Measurements from ENCODE around the gene CARS1.

Gene CARS1

GRCh38 chr11:3060436-3061025, 3.3 kb upstream of the CARS1 start:
- no peak for DNase-seq (ENCODE audit: low spot score)

DNA sequence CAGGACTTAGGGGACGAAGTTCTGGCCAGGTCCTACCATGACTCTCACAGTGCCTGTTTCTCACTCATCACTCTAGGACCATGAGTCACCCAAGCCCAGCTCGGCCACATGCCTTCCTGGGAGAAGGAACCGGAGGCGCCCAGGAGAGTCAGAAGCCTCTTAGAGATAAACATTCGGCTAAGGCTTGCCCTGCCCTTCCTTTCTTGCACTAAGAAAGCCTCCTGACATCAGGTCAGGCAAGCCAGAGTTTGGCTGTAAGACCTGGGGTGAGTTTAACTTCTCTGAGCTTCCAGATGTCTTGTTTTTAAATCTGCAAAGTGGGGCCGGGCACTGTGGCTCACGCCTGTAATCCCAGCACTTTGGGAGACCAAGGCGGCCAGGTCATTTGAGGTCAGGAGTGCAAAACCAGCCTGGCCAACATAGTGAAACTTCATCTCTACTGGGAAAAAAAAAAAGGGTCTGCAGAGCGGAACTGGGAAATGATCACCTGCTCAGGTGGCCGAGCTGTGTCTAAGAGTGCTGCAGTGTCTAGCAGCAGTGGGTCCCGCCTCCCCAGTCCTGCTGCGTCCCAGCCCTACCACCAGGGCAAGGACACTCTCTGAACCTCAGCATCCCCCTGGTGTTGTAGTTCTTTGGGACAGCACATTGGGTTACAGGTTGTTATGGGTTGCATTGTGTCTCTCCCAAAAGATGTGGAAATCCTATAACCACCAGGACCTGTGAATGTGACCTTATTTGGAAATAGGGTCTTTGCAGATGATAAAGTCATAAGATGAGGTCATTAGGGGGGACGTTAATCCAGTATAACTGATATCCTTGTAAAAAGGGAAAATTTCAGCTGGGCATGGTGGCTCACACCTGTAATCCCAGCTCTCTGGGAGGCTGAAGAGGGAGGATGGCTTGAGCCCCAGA, 1.8 kb upstream of the CARS1 start:
- DNase-seq (ENCODE audit: low spot score), result peak; percentile 82

- no peak for DNase-seq (ENCODE audit: low spot score)
These were observed 741 bp downstream of the CARS1 start for GRCh38 chr11:3056296-3057068.

DNA sequence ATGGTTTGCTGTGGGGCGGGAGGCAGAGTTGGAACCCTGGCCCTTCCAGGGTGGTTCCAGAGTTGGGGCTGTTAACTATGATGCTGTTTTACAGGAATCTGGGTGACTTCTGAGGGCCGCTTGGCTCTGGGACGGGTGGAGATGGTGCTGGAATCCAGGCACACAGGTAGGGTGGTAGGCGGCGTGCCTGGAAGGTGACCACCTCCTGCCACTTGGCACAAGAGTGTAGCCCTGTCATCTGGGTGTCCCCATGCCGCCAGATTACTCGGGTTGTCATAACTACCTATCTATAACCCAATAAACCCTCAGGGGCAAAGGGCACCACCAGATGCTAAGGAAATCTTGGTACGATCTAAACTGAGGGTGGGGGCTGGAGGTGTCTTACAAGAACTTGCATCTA, 1.3 kb downstream of the CARS1 start:
- DNase-seq (ENCODE audit: low spot score), result no peak

DNA sequence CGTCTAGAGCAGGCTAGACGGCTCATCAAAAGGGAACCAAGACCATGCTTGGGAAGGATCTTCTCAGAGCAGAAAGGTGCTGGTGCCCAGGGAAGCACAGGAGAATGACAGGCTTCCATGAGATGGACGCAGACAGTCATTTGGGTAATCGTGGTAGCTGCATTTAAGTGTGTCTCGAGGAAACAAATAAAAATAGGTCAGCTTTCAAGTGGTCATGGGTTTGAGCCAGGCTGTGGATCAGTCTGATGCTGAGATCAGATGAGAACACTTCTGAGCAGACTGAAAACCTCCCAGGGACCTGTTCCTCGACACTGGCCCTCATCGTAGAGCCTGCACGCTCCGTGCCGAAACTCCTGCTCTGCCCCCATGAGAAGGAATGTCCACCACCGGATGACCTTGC, 4.7 kb downstream of the CARS1 start:
- DNase-seq (ENCODE audit: low spot score), result no peak

- DNase-seq (ENCODE audit: low spot score), result no peak
These were observed 5.1 kb downstream of the CARS1 start for GRCh38 chr11:3052109-3052479.

- no peak for DNase-seq (ENCODE audit: low spot score)
These were observed 5.8 kb downstream of the CARS1 start for GRCh38 chr11:3051196-3052108.

- DNase-seq (ENCODE audit: low spot score), result no peak
These were observed 6.6 kb downstream of the CARS1 start for GRCh38 chr11:3050386-3051195.

DNA sequence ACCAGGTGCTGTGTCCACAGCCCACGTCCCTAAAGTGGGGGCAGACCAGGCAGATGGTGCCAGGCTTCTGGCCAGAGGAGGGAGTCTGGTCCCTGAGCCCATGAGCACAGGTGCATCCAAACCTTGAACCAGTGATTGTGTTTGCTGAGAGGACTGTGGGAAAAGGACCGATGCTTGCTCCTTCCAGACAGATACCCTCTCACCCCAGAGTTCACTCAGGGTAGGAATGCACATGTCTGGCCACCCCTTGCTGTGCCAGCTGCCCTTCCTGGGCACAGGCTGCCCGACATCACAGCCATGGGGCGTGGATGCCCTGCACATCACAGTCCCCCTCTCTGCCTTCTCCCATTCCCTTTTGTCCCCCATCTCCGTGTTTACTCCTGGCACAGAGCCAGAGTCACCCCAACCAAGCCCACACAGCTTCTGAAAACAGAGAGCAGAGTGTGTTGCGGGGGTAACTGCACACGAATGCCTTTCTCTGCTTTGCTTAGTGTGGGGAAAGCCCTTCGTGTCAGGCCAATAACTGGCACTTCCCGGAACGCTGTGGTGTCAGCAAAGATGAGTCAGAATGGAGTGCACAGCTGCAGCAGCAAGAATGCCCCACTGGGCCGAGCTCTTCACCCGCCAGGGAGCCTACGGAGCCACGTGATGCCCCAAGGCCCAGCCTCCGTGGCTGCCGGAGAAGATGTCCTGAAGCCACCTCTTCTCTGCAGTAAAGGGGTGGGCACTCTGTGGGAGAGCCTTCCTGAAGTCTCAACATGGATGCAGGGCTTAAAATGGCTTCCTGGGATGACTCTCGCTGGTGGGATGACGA, 7.6 kb downstream of the CARS1 start:
- peak; percentile 93 for DNase-seq (ENCODE audit: low spot score)

DNA sequence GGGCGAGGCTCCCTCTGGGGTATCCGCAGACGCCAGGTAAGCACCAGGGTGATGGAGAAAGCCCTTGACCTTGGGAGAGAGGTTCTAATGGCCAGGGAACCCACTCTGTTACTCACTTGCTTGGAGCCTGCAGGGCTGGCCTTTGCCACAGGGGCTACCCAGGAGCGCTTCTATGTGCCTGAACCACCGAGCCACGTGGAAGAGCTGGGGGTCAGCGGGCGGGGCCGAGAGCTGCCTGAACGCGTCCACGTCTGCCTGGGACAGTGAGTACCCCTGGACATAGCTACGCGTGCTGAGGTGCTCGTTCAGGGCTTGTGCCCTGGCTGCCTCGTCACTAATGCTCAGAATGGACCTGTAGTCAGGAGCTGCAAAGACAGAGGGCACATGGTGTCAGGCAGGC, 9.6 kb downstream of the CARS1 start:
- DNase-seq (ENCODE audit: low spot score), result no peak

DNA sequence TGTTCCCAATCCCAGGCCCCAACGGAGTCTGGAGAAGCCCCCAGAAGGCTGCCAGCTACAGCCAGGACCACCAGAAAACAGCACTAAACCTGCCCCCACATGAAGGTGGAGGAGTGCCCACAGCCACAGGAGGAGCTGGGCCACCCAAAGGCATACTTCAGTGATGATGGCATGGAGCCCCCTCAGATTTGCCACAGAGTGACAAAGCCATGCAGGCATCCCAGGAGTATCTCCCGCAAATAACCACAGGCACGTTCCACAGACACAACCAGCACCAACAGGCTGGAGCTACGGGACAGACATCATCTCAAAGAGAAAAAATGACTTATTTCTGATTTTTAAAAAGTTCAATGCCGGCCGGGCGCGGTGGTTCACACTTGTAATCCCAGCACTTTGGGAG, 10.6 kb downstream of the CARS1 start:
- no peak for DNase-seq (ENCODE audit: low spot score)

- DNase-seq (ENCODE audit: low spot score), result no peak
These were observed 11.0 kb downstream of the CARS1 start for GRCh38 chr11:3046190-3046589.

- DNase-seq (ENCODE audit: low spot score), result no peak
These were observed 12.3 kb downstream of the CARS1 start for GRCh38 chr11:3044915-3045314.

GRCh38 chr11:3044004-3044403, 13.2 kb downstream of the CARS1 start:
- DNase-seq (ENCODE audit: low spot score), result peak; percentile 62

GRCh38 chr11:3043315-3043871, 13.8 kb downstream of the CARS1 start:
- DNase-seq (ENCODE audit: low spot score), result peak; percentile 73

GRCh38 chr11:3042496-3043314, 14.5 kb downstream of the CARS1 start:
- no peak for DNase-seq (ENCODE audit: low spot score)

DNA sequence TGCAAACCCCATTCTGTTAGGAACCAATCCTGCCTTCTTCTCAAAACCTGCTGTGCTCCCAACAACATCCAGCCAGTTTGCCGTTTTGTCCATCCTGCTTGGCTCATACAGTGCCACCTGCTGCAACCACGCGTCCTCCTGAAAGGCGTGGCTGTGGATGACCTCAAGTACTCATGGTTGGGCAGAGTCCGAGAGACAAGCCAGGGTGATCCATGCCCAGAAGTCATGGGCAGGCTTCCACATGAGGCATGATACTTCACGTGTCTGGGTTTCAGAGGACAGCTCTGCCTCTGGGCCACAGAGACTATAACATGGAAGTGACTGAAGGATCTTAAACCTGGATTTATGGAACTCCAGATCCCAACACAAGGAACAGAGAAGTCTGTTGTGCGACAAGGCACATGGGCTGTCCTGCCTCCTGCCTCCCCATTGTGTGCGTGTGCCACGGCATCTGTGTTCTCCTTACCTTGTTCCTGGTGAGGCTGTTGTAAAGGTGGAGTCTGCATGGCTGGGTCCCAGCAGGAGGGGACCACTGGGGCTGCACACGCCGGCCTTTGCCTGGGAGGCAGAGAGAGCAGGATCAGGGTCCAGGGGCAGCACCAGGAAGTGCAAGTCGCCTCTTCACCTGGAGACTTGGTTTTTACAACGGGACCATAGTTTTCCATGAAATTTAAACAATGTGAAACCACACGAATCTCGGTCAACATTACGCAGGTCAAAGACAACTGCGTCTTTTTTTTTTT, 15.4 kb downstream of the CARS1 start:
- no peak for DNase-seq (ENCODE audit: low spot score)

GRCh38 chr11:3040881-3041280, 16.3 kb downstream of the CARS1 start:
- no peak for DNase-seq (ENCODE audit: low spot score)
